Breast epithelium (tissue), 3 donors: ENCODE measurements around the gene TMEM204.

Experiments
- CTCF ChIP-seq, 3 donors: fragments of 450-650 bp; IDR thresholded peaks; one replicate each; pipeline ENCODE4 v1.5.1; 2016 to 2017; ENCODE audit warnings: antibody characterized with exemption in 3 of 3, mild to moderate bottlenecking in 3 of 3, moderate library complexity in 3 of 3
- POLR2A ChIP-seq: fragments of 450-650 bp; IDR thresholded peaks from one replicate; pipeline ENCODE4 v1.6.1; 2016; ENCODE audit warnings: antibody characterized with exemption, mild to moderate bottlenecking, moderate library complexity
- POLR2AphosphoS5 ChIP-seq, 3 donors: sonication (generic); formaldehyde crosslinking; IDR thresholded peaks; one replicate each; pipeline ENCODE4 v1.6.1; 2017; ENCODE audit warnings: antibody characterized with exemption in 3 of 3

DNA sequence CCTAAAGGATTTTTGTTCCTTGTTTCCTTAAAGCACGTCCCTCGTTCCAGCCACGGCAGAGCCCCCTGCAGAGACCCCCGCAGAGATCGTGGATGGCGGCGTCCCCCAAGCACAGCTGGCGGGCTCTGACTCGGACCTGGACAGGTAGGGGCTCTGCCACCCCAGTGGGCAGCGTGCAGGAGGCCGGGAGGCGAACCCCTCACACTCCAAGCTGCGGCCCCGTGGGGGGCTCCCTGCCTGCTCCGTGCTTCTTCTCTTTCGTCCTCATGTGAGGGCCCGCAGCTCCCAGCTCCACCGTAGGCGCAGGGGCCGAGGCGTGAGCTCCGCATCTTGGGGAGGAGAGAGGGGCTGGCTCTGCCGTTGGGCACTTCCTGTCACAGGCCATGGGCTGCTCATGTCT lies 31.8 kb upstream of the TMEM204 start:
- TF ChIP-seq CTCF (IDR thresholded peaks at IDR 0.05) (no peak), POLR2AphosphoS5 (IDR thresholded peaks at IDR 0.05) (no peak), POLR2A (no peak)
